T follicular helper cell (primary cell): ENCODE measurements around the gene TBC1D23.
A peak's percentile ranks its signal among the peaks of the same experiment; 100 is the strongest.
"Not testable (repeated sequence)": the region's sequence is repeated elsewhere in the genome, so short reads cannot be mapped to it uniquely, and the experiment has no call there.

Source experiments
- DNase-seq: peaks from one replicate; pipeline ENCODE4 v3.0.0-alpha.2; 2020; ENCODE audit warnings: low read depth

TBC1D23 gene

GRCh38 chr3:100299016-100299415 lies 38.2 kb downstream of the TBC1D23 start:
- no peak for DNase-seq

- DNase-seq = no peak
These were observed 45.9 kb downstream of the TBC1D23 start for GRCh38 chr3:100306695-100307094.

GRCh38 chr3:100310355-100310965 lies 49.7 kb downstream of the TBC1D23 start:
- DNase-seq = no peak

GRCh38 chr3:100311011-100311410 lies 50.2 kb downstream of the TBC1D23 start:
- no peak for DNase-seq

- no peak for DNase-seq
These were observed 55.9 kb downstream of the TBC1D23 start for GRCh38 chr3:100316641-100317069.

GRCh38 chr3:100317912-100318311 lies 57.1 kb downstream of the TBC1D23 start:
- no peak for DNase-seq

GRCh38 chr3:100319951-100320350 lies 59.2 kb downstream of the TBC1D23 start:
- DNase-seq = no peak

- no peak for DNase-seq
These were observed 63.3 kb downstream of the TBC1D23 start for GRCh38 chr3:100324044-100324443.

- no peak for DNase-seq
These were observed 65.0 kb downstream of the TBC1D23 start for GRCh38 chr3:100325827-100326226.

- not testable (repeated sequence) for DNase-seq
These were observed 66.6 kb downstream of the TBC1D23 start for GRCh38 chr3:100327377-100327776.

- no peak for DNase-seq
These were observed 69.2 kb downstream of the TBC1D23 start for GRCh38 chr3:100329800-100330489.

- no peak for DNase-seq
These were observed 69.9 kb downstream of the TBC1D23 start for GRCh38 chr3:100330651-100331050.

- DNase-seq = no peak
These were observed 70.9 kb downstream of the TBC1D23 start for GRCh38 chr3:100331660-100332059.

- DNase-seq = no peak
These were observed 72.3 kb downstream of the TBC1D23 start for GRCh38 chr3:100333051-100333450.

- no peak for DNase-seq
These were observed 73.2 kb downstream of the TBC1D23 start for GRCh38 chr3:100333970-100334487.

GRCh38 chr3:100334488-100335351 lies 73.9 kb downstream of the TBC1D23 start, which contains the start of gene NIT2:
TSS of gene NIT2 (plus strand) at chr3:100334757. CDS start at chr3:100334792, 35 bp downstream.
- DNase-seq = peak; percentile 66

- no peak for DNase-seq
These were observed 74.6 kb downstream of the TBC1D23 start for GRCh38 chr3:100335434-100335833.

- DNase-seq = not testable (repeated sequence)
These were observed 75.4 kb downstream of the TBC1D23 start for GRCh38 chr3:100336229-100336628.

GRCh38 chr3:100338911-100339310 lies 78.1 kb downstream of the TBC1D23 start:
- DNase-seq = no peak

GRCh38 chr3:100339786-100340185 lies 79.0 kb downstream of the TBC1D23 start:
- DNase-seq = no peak

GRCh38 chr3:100340527-100340926 lies 79.7 kb downstream of the TBC1D23 start:
- DNase-seq = no peak

- no peak for DNase-seq
These were observed 87.9 kb downstream of the TBC1D23 start for GRCh38 chr3:100348727-100349126.
